ENCODE results near the gene CCL22.

- TF ChIP-seq POLR2A (IDR thresholded peaks at IDR 0.05; ENCODE audit: low read depth, low read length) (no peak), CTCF (IDR thresholded peaks at IDR 0.05; ENCODE audit: extremely low read depth in 1 of 2, insufficient read depth in 1 of 2, low read depth in 1 of 2, low read length in 2 of 2) (no peak), POLR2AphosphoS5 (IDR thresholded peaks at IDR 0.05; ENCODE audit: insufficient read depth, low read depth, low read length) (no peak), EZH2 (IDR thresholded peaks at IDR 0.05; ENCODE audit: borderline replicate concordance, low read depth, low read length, severe bottlenecking) (no peak), MAX (IDR thresholded peaks at IDR 0.05; ENCODE audit: insufficient read depth, insufficient read length) (no peak)
Observed at GRCh38 chr16:57387598-57388354, 29.2 kb downstream of the CCL22 start.
